Chondrocyte (in vitro differentiated cells): ENCODE measurements around the gene NAA35. TPM values are rescaled to one million over a fixed set of nuclear protein-coding genes. Genes with fewer than 3 reads are reported as not detected.
"Not testable (repeated sequence)": the region's sequence is repeated elsewhere in the genome, so short reads cannot be mapped to it uniquely, and the experiment has no call there.

Source experiments
- DNase-seq: peaks from one replicate; pipeline ENCODE4 v3.0.0; 2021; ENCODE audit warnings: mixed read lengths, low spot score
- H3K27ac Mint-ChIP-seq: one replicate; pipeline ENCODE4 v1.8.0; 2021; ENCODE audit warnings: mild to moderate bottlenecking, moderate library complexity, mixed read lengths; ENCODE audit not compliant: unreplicated experiment
- H3K27me3 Mint-ChIP-seq: 2 replicates; pipeline ENCODE4 v1.8.0; 2021; ENCODE audit warnings: low read depth, mixed read lengths
- H3K36me3 Mint-ChIP-seq: 2 replicates; pipeline ENCODE4 v1.8.0; 2021; ENCODE audit warnings: low read depth, mixed read lengths
- H3K4me1 Mint-ChIP-seq: 2 replicates; pipeline ENCODE4 v1.8.0; 2021; ENCODE audit warnings: low read depth, mild to moderate bottlenecking, mixed read lengths
- H3K4me3 Mint-ChIP-seq: one replicate; pipeline ENCODE4 v1.8.0; 2021; ENCODE audit warnings: mild to moderate bottlenecking, moderate library complexity, mixed read lengths; ENCODE audit not compliant: unreplicated experiment
- H3K9me3 Mint-ChIP-seq: 2 replicates; pipeline ENCODE4 v1.8.0; 2021; ENCODE audit warnings: low read depth, mixed read lengths
- CTCF ChIP-seq: fragments of 200-600 bp; sonication (generic); IDR thresholded peaks from 2 replicates; pipeline ENCODE4 v1.5.0; 2021; ENCODE audit warnings: antibody characterized with exemption, mild to moderate bottlenecking, moderate library complexity
- total RNA-seq: library from RNA; stranded (reverse); gene quantifications from 3 replicates; pipeline ENCODE4 v1.2.1, GENCODE V29; 2021

NAA35 gene
- total RNA-seq, 1 donor from 2014 or later = 20.7 TPM

- H3K27ac Mint-ChIP-seq = no peak overlapping the region
- no peak for TF ChIP-seq CTCF
- H3K36me3 Mint-ChIP-seq = peaks cover 26% of the 10 kb centered on the region
- H3K9me3 Mint-ChIP-seq = no peaks in the 10 kb centered on the region
- no peak for DNase-seq
- H3K27me3 Mint-ChIP-seq = no peaks in the 10 kb centered on the region
- H3K4me1 Mint-ChIP-seq = peaks cover 11% of the 10 kb centered on the region
- H3K4me3 Mint-ChIP-seq = no peak overlapping the region
These were observed 23.6 kb downstream of the NAA35 start for GRCh38 chr9:85964526-85964925.

GRCh38 chr9:85964949-85965348, 24.0 kb downstream of the NAA35 start:
- no peak for TF ChIP-seq CTCF
- Mint-ChIP-seq H3K9me3 (no peaks in the 10 kb centered on the region), H3K36me3 (peaks cover 29% of the 10 kb centered on the region), H3K4me3 (no peak overlapping the region), H3K4me1 (peaks cover 11% of the 10 kb centered on the region), H3K27me3 (no peaks in the 10 kb centered on the region), H3K27ac (no peak overlapping the region)
- no peak for DNase-seq

- H3K36me3 Mint-ChIP-seq = peaks cover 17% of the 10 kb centered on the region
These were observed 28.8 kb downstream of the NAA35 start for GRCh38 chr9:85969727-85970126.

GRCh38 chr9:85971731-85972130, 30.8 kb downstream of the NAA35 start:
- H3K27me3 Mint-ChIP-seq = no peaks in the 10 kb centered on the region
- no peak overlapping the region for H3K27ac Mint-ChIP-seq
- TF ChIP-seq CTCF = no peak
- no peaks in the 10 kb centered on the region for H3K9me3 Mint-ChIP-seq
- H3K4me1 Mint-ChIP-seq = no peaks in the 10 kb centered on the region
- no peak overlapping the region for H3K4me3 Mint-ChIP-seq
- no peak for DNase-seq
- peaks cover 23% of the 10 kb centered on the region for H3K36me3 Mint-ChIP-seq

More at GRCh38 chr9:85969727-85970126, 28.8 kb downstream of the NAA35 start:
- H3K27me3 Mint-ChIP-seq = no peaks in the 10 kb centered on the region
- no peaks in the 10 kb centered on the region for H3K4me1 Mint-ChIP-seq
- H3K27ac Mint-ChIP-seq = no peak overlapping the region
- no peak for DNase-seq
- H3K4me3 Mint-ChIP-seq = no peak overlapping the region
- no peaks in the 10 kb centered on the region for H3K9me3 Mint-ChIP-seq
- no peak for TF ChIP-seq CTCF

- Mint-ChIP-seq H3K36me3 (peaks cover 28% of the 10 kb centered on the region), H3K4me1 (no peaks in the 10 kb centered on the region), H3K4me3 (no peak overlapping the region), H3K27me3 (no peaks in the 10 kb centered on the region), H3K9me3 (no peaks in the 10 kb centered on the region), H3K27ac (no peak overlapping the region)
- no peak for TF ChIP-seq CTCF
- no peak for DNase-seq
These were observed 32.3 kb downstream of the NAA35 start for GRCh38 chr9:85973238-85973637.

GRCh38 chr9:85974055-85974547, 33.2 kb downstream of the NAA35 start:
- H3K4me3 Mint-ChIP-seq, H3K27me3 Mint-ChIP-seq, H3K27ac Mint-ChIP-seq, H3K4me1 Mint-ChIP-seq, DNase-seq, H3K9me3 Mint-ChIP-seq: not testable (repeated sequence)
- H3K36me3 Mint-ChIP-seq = peaks cover 36% of the 10 kb centered on the region
